Measurements from ENCODE around the gene PPWD1.

Gene PPWD1

DNA sequence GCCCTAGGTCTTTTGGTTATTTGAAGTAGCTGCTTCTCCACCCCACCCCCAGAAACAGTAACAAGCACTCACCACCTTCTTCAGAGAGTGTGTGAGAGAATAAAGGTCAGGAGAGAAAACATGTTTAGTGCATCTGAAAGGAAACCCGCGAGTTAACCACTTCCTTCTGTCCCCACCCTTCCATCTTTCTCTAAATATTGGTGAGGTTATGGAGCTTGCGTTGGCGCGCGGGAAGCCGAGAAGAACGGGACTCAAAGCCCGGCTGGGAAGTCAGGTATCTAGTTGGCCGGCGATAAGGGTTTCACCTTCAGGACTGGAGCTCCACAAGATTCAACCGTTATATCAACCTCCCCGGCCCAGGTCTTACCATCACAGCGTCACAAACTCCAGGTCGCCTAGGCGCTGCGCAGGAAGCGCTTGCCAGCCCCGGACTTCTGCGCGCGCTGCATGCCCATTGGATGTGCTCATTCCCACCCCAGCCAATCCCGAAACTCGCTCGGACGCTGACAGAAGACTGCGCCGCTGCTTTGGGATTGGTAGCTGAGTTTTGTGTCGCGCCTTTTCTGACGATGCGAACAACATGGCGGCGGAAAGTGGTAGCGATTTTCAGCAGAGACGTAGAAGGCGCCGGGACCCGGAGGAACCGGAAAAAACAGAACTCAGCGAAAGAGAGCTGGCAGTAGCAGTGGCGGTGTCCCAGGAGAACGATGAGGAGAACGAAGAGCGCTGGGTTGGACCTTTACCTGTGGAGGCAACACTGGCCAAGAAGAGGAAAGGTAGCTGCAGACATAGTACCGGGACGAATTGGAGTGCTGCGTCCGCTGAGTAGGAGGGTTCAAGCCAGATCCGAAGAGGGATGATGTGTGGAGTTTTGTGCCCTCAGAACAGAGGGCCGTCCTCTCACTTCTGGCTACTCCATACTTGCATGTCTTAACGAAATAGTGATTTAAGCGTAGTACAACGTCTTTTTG is at the start of gene PPWD1, which contains the start of gene CENPK:
Gene PPWD1 (plus strand): TSS at position 566 of the 971 bp plus-strand sequence. CDS start 15 bp downstream, at position 581.
Gene CENPK (minus strand): TSS at position 438 of the 971 bp plus-strand sequence. CDS start 8,261 bp downstream, outside the sequence.
- H3K4me1 ChIP-seq (ENCODE audit: control insufficient read depth, insufficient read depth, low read length) = peaks cover 3% of the 10 kb centered on the region
- peaks cover 0 to 2% of the 10 kb centered on the region in 2 donors for H3K36me3 ChIP-seq (ENCODE audit: control insufficient read depth in 2 of 2, insufficient read depth in 2 of 2, low read length in 2 of 2)
- no peaks in the 10 kb centered on the region for H3K9me3 ChIP-seq (ENCODE audit: control insufficient read depth in 2 of 2, low read length in 2 of 2)
- H3K27me3 ChIP-seq (ENCODE audit: control insufficient read depth in 1 of 2, insufficient read depth in 2 of 2, low read length in 2 of 2) = no peaks in the 10 kb centered on the region
- H3K4me3 ChIP-seq (ENCODE audit: low read length in 2 of 2) = peak within 1 kb of the TSS; percentile 96 to 100
- H3K27ac ChIP-seq (ENCODE audit: low read length) = peak within 1 kb of the TSS; percentile 83
- peak within 1 kb of the TSS; percentile 94 to 99 for H3K9ac ChIP-seq (ENCODE audit: low read length in 2 of 2)

DNA sequence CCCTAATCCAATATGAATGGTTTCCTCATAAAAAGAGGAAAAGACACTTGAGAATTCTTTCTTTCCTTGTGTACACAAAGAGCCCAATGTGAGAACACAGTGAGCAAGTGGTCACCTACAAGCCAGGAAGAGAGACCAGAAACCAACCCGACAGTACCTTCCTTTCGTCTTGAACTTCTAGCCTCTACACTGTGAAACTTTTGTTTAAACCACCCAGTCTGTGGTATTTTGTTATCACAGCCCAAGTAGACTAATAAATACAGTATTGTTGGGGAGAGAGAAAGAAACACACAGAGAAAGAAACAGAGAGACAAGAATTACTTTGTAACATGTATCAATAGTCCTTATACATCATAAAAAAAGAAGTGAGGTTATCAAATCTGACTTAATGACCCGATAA is 37.4 kb upstream of the PPWD1 start:
- H3K9ac ChIP-seq (ENCODE audit: low read length in 2 of 2) = no peak overlapping the region
- H3K36me3 ChIP-seq (ENCODE audit: control insufficient read depth in 2 of 2, insufficient read depth in 2 of 2, low read length in 2 of 2) = no peaks in the 10 kb centered on the region
- H3K27ac ChIP-seq (ENCODE audit: low read length) = no peak overlapping the region
- H3K9me3 ChIP-seq (ENCODE audit: control insufficient read depth in 2 of 2, low read length in 2 of 2) = no peaks in the 10 kb centered on the region
- H3K27me3 ChIP-seq (ENCODE audit: control insufficient read depth in 1 of 2, insufficient read depth in 2 of 2, low read length in 2 of 2) = no peaks in the 10 kb centered on the region
- no peaks in the 10 kb centered on the region for H3K4me1 ChIP-seq (ENCODE audit: control insufficient read depth, insufficient read depth, low read length)
- no peak overlapping the region for H3K4me3 ChIP-seq (ENCODE audit: low read length in 2 of 2)

DNA sequence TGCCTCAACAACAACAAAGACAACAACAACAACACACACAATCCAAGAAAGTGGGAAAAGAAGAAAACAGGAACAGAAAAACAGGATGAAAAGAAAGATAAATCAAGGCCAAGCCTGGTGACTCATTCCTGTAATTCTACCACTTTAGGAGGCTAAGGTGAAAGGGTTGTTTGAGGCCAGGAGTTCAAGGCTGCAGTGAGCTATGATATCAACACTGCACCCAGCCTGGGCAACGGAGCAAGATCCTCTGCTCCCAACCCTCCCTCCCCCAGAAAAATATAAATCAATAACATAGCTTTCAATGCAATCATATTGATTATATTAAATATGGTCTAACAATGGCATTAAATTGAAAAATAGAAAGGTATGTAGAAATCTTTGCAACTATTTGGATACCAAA is 32.2 kb upstream of the PPWD1 start:
- Histone ChIP-seq H3K27me3 (ENCODE audit: control insufficient read depth in 1 of 2, insufficient read depth in 2 of 2, low read length in 2 of 2) (no peaks in the 10 kb centered on the region), H3K9me3 (ENCODE audit: control insufficient read depth in 2 of 2, low read length in 2 of 2) (no peaks in the 10 kb centered on the region), H3K27ac (ENCODE audit: low read length) (no peak overlapping the region), H3K4me3 (ENCODE audit: low read length in 2 of 2) (no peak overlapping the region), H3K4me1 (ENCODE audit: control insufficient read depth, insufficient read depth, low read length) (no peaks in the 10 kb centered on the region), H3K36me3 (ENCODE audit: control insufficient read depth in 2 of 2, insufficient read depth in 2 of 2, low read length in 2 of 2) (no peaks in the 10 kb centered on the region), H3K9ac (ENCODE audit: low read length in 2 of 2) (no peak overlapping the region)

DNA sequence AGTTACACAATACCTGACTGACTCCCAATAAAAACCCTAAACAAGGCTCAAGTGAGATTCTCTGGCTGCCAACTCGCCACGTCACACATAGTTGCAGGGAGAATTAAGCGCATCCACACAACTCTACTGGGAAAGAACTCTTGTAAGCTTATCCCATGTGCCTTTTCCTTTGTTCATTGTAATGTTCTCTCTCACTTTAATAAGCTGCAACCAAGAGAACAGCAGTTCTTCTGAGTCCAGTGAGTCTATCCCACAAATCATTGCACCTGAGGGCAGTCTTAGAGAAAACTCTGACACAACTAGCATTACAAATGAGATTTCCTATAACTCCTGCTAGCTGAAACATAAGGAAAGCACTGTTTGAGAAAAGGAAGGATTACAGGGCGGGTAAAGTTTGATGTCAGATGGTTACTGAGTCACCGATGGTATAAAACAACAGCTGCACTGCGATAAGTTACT is 27.5 kb upstream of the PPWD1 start:
- H3K9ac ChIP-seq (ENCODE audit: low read length in 2 of 2) = no peak overlapping the region
- no peaks in the 10 kb centered on the region for H3K36me3 ChIP-seq (ENCODE audit: control insufficient read depth in 2 of 2, insufficient read depth in 2 of 2, low read length in 2 of 2)
- H3K9me3 ChIP-seq (ENCODE audit: control insufficient read depth in 2 of 2, low read length in 2 of 2) = no peaks in the 10 kb centered on the region
- H3K27me3 ChIP-seq (ENCODE audit: control insufficient read depth in 1 of 2, insufficient read depth in 2 of 2, low read length in 2 of 2) = no peaks in the 10 kb centered on the region
- H3K4me3 ChIP-seq (ENCODE audit: low read length in 2 of 2) = no peak overlapping the region
- H3K4me1 ChIP-seq (ENCODE audit: control insufficient read depth, insufficient read depth, low read length) = no peaks in the 10 kb centered on the region
- H3K27ac ChIP-seq (ENCODE audit: low read length) = no peak overlapping the region

DNA sequence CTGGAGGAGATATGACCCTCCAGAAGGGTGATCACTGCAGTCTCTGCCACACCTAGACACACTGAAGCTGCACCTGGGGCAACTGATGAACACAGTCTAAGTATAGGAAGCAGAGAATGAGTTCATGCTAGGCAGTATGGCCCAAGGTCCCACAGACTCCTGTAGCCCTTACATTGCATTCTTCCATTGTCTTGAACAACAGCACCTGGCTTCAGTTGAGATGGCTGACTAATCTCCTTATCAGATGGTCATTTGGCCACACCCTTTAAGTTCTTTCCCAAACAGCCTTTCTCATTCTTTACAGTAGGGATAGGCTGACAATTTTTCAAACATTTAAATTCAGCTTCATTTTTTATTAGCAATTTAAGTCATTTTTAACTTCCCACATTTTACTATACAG is 23.3 kb upstream of the PPWD1 start:
- no peaks in the 10 kb centered on the region for H3K36me3 ChIP-seq (ENCODE audit: control insufficient read depth in 2 of 2, insufficient read depth in 2 of 2, low read length in 2 of 2)
- H3K9me3 ChIP-seq (ENCODE audit: control insufficient read depth in 2 of 2, low read length in 2 of 2) = no peaks in the 10 kb centered on the region
- H3K4me3 ChIP-seq (ENCODE audit: low read length in 2 of 2) = no peak overlapping the region
- no peaks in the 10 kb centered on the region for H3K27me3 ChIP-seq (ENCODE audit: control insufficient read depth in 1 of 2, insufficient read depth in 2 of 2, low read length in 2 of 2)
- no peaks in the 10 kb centered on the region for H3K4me1 ChIP-seq (ENCODE audit: control insufficient read depth, insufficient read depth, low read length)
- no peak overlapping the region for H3K9ac ChIP-seq (ENCODE audit: low read length in 2 of 2)
- H3K27ac ChIP-seq (ENCODE audit: low read length) = no peak overlapping the region

DNA sequence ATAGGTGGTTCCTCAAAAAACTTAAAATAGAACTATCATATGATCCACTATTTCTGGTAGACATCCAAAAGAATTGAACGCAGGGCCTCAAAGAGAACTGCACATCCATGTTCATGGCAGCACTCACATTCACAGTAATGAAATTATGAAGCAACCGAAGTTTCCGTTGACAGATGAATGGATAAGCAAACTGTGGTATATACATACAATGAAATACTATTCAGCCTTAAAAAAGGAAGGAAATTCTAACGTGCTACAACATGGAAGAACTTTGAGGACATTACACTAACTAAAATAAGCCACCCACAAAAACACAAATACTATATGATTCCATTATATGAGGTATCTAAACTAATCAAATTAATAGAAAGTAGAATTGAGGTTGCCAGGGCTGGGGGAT is 18.6 kb upstream of the PPWD1 start:
- Histone ChIP-seq H3K36me3 (ENCODE audit: control insufficient read depth in 2 of 2, insufficient read depth in 2 of 2, low read length in 2 of 2) (no peaks in the 10 kb centered on the region), H3K4me3 (ENCODE audit: low read length in 2 of 2) (no peak overlapping the region), H3K9ac (ENCODE audit: low read length in 2 of 2) (no peak overlapping the region)

DNA sequence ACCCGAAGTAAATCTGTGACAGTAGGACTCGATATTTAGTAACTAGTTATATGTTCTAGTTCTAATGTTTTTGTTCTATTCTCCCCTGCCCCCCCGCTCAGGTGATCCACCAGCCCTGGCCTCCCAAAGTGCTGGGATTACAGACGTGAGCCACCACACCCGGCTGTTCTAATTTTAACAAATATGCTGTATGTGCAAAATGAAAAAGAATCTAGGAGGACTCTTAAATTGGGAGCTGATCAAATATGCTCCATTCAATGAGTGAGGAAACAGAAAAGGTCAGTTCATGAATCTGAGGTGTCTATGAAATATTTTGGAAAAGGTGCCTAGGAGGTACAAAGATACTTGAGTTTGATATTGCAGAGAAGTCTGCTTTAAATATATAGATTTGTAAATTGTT is 17.0 kb upstream of the PPWD1 start:
- H3K27ac ChIP-seq (ENCODE audit: low read length) = no peak overlapping the region
- H3K4me1 ChIP-seq (ENCODE audit: control insufficient read depth, insufficient read depth, low read length) = no peaks in the 10 kb centered on the region
- H3K36me3 ChIP-seq (ENCODE audit: control insufficient read depth in 2 of 2, insufficient read depth in 2 of 2, low read length in 2 of 2) = no peaks in the 10 kb centered on the region
- H3K27me3 ChIP-seq (ENCODE audit: control insufficient read depth in 1 of 2, insufficient read depth in 2 of 2, low read length in 2 of 2) = no peaks in the 10 kb centered on the region
- H3K4me3 ChIP-seq (ENCODE audit: low read length in 2 of 2) = no peak overlapping the region
- H3K9me3 ChIP-seq (ENCODE audit: control insufficient read depth in 2 of 2, low read length in 2 of 2) = no peaks in the 10 kb centered on the region
- no peak overlapping the region for H3K9ac ChIP-seq (ENCODE audit: low read length in 2 of 2)

More for the DNA sequence above, 18.6 kb upstream of the PPWD1 start:
- no peaks in the 10 kb centered on the region for H3K27me3 ChIP-seq (ENCODE audit: control insufficient read depth in 1 of 2, insufficient read depth in 2 of 2, low read length in 2 of 2)
- no peaks in the 10 kb centered on the region for H3K4me1 ChIP-seq (ENCODE audit: control insufficient read depth, insufficient read depth, low read length)
- H3K27ac ChIP-seq (ENCODE audit: low read length) = no peak overlapping the region
- H3K9me3 ChIP-seq (ENCODE audit: control insufficient read depth in 2 of 2, low read length in 2 of 2) = no peaks in the 10 kb centered on the region

DNA sequence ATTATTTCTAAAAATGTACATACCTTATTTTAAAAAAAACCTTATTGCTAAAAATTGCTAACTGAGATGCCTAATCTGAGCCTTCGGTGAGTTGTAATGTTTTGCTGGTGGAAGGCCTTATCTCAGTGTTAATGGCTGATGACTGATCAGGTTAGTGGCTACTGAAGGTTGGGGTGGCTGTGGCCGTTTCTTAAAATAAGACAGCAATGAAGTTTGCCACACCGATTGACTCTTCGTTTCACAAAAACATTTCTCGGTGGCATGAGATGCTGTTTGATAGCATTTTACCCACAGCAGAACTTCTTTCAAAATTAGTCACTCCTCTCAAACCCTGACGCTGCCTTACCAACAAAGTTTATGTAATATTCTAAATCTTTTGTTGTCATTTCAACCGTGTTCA is 14.8 kb upstream of the PPWD1 start:
- Histone ChIP-seq H3K4me1 (ENCODE audit: control insufficient read depth, insufficient read depth, low read length) (no peaks in the 10 kb centered on the region), H3K27ac (ENCODE audit: low read length) (no peak overlapping the region), H3K9me3 (ENCODE audit: control insufficient read depth in 2 of 2, low read length in 2 of 2) (no peaks in the 10 kb centered on the region), H3K4me3 (ENCODE audit: low read length in 2 of 2) (no peak overlapping the region), H3K9ac (ENCODE audit: low read length in 2 of 2) (no peak overlapping the region), H3K36me3 (ENCODE audit: control insufficient read depth in 2 of 2, insufficient read depth in 2 of 2, low read length in 2 of 2) (no peaks in the 10 kb centered on the region), H3K27me3 (ENCODE audit: control insufficient read depth in 1 of 2, insufficient read depth in 2 of 2, low read length in 2 of 2) (no peaks in the 10 kb centered on the region)

DNA sequence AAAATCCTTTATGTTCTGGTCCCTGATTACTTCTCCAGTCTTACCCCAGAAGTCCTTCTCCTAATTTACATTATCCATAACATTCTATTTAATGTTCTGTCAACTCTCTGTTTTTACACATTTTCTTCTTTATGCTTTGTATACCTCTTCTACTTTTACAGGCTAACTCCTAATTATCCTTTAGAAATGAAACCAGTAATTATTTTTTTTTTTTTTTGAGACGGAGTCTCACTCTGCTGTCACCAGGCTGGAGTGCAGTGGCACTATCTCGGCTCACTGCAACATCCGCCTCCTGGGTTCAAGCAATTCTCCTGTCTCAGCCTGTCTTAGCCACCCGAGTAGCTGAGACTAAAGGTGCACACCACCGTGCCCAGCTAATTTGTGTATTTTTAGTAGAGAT is 9.2 kb upstream of the PPWD1 start:
- no peaks in the 10 kb centered on the region for H3K27me3 ChIP-seq (ENCODE audit: control insufficient read depth in 1 of 2, insufficient read depth in 2 of 2, low read length in 2 of 2)
- H3K27ac ChIP-seq (ENCODE audit: low read length) = no peak overlapping the region
- H3K4me1 ChIP-seq (ENCODE audit: control insufficient read depth, insufficient read depth, low read length) = no peaks in the 10 kb centered on the region
- H3K9me3 ChIP-seq (ENCODE audit: control insufficient read depth in 2 of 2, low read length in 2 of 2) = no peaks in the 10 kb centered on the region
- H3K9ac ChIP-seq (ENCODE audit: low read length in 2 of 2) = no peak overlapping the region
- no peak overlapping the region for H3K4me3 ChIP-seq (ENCODE audit: low read length in 2 of 2)
- H3K36me3 ChIP-seq (ENCODE audit: control insufficient read depth in 2 of 2, insufficient read depth in 2 of 2, low read length in 2 of 2) = no peaks in the 10 kb centered on the region

DNA sequence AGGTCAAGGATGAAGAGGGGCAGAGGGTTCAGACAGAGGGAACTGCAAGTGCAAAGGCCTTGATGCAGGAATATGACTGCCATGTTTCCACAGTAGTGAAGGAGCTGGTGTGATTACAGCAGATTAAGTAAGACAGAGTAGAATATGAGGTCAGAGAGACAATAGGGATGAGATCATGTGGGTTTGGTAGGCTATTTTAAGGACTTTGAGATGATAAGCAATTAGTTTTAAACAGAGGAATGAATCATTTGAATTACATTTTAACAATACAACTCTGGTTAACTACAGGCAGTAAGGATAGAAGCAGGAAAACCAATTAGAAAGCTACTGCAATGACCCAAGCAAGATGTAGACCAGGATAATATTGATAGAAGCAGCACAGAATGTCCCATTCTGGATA is 7.8 kb upstream of the PPWD1 start:
- no peaks in the 10 kb centered on the region for H3K27me3 ChIP-seq (ENCODE audit: control insufficient read depth in 1 of 2, insufficient read depth in 2 of 2, low read length in 2 of 2)
- no peak overlapping the region for H3K9ac ChIP-seq (ENCODE audit: low read length in 2 of 2)
- no peaks in the 10 kb centered on the region for H3K9me3 ChIP-seq (ENCODE audit: control insufficient read depth in 2 of 2, low read length in 2 of 2)
- no peak overlapping the region for H3K27ac ChIP-seq (ENCODE audit: low read length)
- no peak overlapping the region for H3K4me3 ChIP-seq (ENCODE audit: low read length in 2 of 2)
- no peaks in the 10 kb centered on the region for H3K4me1 ChIP-seq (ENCODE audit: control insufficient read depth, insufficient read depth, low read length)
- H3K36me3 ChIP-seq (ENCODE audit: control insufficient read depth in 2 of 2, insufficient read depth in 2 of 2, low read length in 2 of 2) = no peaks in the 10 kb centered on the region

DNA sequence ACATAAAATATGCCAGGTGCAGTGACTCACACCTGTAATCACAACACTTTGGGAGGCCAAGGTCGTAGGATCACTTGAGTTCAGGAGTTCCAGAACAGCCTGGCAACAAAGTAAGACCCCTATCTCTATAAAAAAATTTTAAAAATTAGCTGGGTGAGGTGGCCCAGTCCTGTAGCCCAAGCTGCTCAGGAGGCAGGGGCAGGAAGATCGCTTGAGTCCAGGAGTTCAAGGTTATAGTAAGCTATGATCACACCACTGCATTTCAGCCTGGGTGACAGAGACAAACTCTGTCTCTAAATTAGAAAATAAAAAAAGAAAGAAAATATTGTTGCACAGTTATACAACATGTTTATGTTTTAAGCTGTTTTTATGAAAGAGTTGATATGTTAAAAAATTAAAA is 6.9 kb upstream of the PPWD1 start:
- Histone ChIP-seq H3K4me1 (ENCODE audit: control insufficient read depth, insufficient read depth, low read length) (no peaks in the 10 kb centered on the region), H3K36me3 (ENCODE audit: control insufficient read depth in 2 of 2, insufficient read depth in 2 of 2, low read length in 2 of 2) (no peaks in the 10 kb centered on the region), H3K9me3 (ENCODE audit: control insufficient read depth in 2 of 2, low read length in 2 of 2) (no peaks in the 10 kb centered on the region), H3K9ac (ENCODE audit: low read length in 2 of 2) (no peak overlapping the region), H3K4me3 (ENCODE audit: low read length in 2 of 2) (no peak overlapping the region), H3K27me3 (ENCODE audit: control insufficient read depth in 1 of 2, insufficient read depth in 2 of 2, low read length in 2 of 2) (no peaks in the 10 kb centered on the region), H3K27ac (ENCODE audit: low read length) (no peak overlapping the region)

Data from stomach smooth muscle (tissue), 2 donors.